Activated CD4-positive, alpha-beta T cell treated with anti-CD3 and anti-CD28 coated beads for 48 hours (primary cell): ENCODE measurements around the gene MAPK11.

Experiments used
- DNase-seq: peaks from one replicate; pipeline ENCODE4 v3.0.0-alpha.2; 2020

Gene MAPK11

DNA sequence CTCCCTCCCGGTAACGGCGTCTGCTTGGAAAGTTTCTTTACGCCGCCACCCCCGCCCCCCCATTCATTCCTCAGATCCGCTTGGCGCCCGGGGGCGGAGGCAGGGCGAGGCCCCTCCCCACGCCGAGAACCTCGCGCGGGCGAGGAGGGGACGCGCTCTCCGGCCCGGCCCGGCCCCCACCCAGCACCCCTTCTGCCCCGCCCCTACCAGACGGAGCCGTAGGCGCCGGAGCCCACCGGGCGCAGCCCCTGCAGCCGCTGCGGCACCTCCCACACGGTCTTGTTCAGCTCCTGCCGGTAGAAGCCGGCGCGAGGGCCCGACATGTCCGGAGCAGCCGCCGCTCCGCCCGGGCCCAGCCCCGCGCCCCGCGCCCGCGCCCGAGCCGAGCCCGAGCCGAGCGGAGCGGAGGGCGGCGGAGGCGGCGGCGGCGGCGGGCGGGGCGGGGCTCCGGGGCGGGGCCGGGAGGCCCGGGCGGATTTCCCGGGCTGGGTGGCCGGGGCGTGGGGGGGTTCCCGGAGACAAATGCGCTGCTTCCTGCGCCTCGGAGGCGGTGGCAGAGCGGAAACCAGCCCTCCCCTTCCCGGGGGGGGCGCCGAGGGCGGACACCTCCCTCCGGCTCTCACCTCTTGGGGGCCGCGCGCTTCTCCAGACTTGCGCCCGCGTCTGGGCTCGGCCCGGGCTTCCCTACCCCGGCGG lies at the start of gene MAPK11:
Gene MAPK11, minus strand, starts transcription at position 411 of the 696 bp plus-strand sequence. Its CDS starts 88 bp downstream, at position 323.
- DNase-seq = peak; percentile 64

DNA sequence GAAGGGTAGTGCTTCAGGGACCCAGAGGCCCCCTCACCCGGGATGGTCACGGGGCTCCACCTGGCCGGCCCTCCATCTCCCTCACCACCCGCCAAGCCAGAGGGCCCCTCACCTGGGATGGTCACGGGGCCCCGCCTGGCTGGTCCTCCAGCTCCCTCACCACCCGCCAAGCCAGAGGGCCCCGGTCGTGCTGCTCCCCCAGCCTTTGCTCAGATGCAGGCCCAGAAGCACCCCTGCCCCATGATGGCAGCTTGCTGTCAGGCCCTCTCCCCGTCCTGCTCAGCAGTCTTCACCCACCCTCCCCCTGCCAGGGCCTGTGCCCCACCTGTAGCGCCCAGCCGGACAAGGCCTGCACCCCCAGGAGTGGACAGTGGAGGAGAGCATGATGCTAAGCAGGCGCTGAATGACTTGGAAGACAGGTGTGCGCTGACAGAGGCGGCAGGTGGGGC lies 49.3 kb upstream of the MAPK11 start:
- no peak for DNase-seq

DNA sequence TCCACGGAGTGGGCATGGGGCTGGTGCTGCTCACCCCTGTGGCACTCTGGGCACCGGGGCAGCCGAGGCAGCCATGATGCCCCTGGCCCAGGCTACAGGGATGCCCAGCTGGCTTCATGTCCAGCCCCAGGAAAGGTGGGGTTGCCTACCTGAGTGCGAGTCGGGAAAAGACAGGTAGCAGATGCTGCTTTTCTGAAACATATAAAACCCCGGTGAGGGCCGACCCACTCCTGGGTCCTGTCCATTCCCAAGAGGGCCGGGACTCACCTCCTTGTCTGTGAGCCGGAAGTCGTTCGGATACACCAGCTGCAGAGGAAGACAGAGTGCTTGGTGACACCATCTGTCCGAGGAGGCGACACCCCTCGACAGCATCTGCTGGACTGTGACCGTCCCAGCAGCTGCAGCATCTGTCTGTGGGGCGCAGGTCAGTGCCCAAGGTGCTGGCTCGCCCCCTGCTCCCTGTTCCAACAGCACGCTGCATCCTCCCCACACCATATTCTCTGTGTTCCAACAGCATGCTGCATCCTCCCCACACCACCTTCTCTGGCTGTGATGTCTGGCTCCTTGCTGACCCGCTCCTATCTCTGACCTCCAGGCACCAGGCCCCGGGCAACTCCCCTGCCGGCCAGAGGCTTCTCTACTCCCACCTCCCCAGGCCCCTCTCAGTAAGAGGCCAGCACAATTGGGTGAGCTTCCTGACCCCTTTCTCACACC lies 48.7 kb upstream of the MAPK11 start:
- DNase-seq = no peak

DNA sequence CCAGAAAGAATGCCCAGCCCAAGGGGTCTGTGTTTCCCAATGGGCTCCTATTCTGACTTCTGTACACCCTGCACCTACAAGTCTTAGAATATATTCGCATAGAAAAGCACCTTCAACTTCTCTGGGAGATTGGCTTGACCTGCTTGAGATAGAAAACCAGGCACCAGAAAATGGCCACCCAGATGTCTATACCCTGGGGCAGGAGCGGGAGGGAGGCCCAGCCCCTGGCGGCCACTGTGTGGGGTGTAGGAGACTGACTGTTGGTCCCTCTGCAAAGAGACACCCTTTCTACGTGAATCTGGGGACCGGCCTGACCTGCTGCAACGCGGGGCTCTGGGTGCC lies 48.1 kb upstream of the MAPK11 start:
- DNase-seq = no peak

DNA sequence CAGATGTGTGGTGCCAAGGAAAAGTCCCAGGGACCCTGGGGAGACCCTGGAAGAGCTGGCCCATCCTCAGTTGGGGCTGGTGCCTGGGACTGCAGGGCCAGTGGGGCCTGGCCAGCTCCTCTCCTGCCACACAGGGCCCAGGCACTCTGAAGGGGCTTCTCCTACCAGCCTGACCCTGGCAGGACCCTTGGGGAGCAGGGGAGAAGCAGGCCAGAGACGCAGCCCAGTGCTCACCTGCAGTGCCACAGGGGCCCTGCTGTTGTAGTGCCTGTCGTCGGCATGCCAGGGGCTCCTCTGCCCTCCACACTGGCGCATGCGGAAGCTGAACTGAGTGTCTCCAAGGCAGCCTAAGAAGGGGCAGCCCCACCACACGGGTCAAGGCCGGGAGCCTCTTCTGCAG lies 47.5 kb upstream of the MAPK11 start:
- no peak for DNase-seq

DNA sequence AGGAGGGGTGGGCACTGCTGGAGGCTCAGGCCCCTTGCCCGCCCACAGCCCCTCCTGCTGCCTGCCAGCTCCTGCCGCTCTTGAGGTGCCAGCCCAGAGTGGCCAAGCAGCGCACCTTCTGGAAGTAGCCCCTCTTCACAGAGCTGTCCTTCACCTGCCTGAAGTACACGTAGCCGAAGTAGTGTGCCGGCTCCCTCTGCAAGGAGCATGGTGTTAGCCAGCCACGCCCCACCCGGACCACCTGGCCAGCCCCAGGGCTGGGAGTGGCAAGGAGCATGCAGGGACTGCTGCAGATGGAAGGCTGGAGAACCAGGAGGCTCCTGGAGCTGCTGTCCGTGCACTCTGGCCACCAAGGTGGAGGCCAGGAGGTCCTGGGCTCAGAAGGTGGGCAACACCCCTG lies 47.0 kb upstream of the MAPK11 start:
- no peak for DNase-seq

DNA sequence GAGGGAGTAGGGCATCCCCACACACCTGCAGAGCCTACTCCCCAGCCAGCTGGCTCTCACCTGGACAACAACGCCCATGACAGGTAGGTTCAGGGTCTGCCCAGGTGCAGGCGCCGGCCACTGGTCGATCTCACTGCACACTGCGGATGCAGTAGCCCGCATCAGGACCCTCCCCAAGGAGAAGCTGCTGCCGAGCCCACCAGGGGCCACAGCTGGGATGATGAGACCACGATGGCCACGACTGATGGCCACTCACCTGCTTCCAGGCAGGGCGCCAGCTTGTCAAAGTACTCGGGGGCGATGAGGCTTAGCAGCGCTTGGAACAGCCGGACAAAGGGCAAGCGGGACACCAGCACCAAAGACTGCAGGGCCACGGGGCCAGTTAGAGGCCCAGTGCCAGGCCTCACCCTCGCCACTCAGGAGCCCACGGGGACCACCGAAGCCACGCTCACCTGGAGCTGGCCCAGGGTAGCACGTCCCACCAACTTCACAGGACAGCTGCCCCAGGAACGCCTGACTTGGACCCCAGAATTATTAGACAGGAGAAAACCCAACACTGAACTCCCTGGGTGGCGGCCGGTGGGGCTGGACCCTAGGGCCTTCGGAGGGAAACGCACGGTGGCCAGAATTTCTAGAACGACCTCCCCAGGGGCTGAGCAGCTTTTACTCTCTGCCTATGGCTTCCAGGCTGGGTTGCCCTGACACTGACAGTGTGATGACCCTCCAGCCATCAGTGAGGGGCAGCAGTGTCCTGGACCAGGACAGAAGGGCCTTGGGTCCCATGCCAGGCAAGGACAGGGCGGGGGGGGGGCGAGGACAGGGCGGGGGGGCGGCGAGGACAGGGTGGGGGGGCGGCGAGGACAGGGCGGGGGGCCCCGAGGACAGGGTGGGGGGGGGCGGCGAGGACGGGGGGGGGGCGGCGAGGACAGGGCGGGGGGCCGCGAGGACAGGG lies 46.2 kb upstream of the MAPK11 start:
- DNase-seq = no peak

DNA sequence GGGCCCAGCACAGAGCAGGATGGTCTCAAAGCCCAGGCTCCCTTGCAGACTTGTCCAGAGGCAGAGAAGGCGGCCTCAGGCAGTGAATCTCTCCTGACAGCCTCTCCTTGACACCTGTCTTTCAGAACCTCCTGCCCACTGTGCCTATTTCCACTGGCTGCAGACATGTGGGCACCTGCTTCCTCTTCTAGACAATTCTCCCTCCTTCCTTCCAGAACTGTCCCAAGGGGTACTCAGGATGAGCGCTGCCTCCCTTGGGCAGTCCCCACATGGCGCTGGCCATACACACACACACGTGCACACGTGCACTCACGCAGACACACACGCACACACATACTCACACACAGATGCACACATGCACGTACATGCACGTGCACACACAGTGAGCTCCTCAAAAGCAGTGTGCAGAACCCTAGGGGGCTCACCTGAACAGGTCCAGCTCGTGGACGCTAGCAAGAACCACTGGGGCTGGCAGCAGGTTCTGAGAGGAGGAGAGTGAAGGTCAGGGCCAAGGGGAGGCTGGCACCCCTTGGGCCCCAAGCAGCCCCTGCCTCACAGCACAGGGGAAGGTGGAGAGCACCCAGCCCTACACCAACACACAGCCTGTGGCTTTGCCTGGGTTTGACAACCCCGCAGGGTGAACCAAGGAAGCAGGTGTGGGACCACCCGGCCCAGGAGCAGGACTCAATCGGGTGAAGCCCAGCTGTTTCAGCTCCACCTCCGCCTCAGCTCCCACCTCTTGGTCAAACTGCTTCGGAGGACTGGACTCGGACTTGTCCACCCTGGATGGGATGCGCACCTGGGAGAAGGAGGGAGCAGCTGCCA lies 45.3 kb upstream of the MAPK11 start:
- no peak for DNase-seq

DNA sequence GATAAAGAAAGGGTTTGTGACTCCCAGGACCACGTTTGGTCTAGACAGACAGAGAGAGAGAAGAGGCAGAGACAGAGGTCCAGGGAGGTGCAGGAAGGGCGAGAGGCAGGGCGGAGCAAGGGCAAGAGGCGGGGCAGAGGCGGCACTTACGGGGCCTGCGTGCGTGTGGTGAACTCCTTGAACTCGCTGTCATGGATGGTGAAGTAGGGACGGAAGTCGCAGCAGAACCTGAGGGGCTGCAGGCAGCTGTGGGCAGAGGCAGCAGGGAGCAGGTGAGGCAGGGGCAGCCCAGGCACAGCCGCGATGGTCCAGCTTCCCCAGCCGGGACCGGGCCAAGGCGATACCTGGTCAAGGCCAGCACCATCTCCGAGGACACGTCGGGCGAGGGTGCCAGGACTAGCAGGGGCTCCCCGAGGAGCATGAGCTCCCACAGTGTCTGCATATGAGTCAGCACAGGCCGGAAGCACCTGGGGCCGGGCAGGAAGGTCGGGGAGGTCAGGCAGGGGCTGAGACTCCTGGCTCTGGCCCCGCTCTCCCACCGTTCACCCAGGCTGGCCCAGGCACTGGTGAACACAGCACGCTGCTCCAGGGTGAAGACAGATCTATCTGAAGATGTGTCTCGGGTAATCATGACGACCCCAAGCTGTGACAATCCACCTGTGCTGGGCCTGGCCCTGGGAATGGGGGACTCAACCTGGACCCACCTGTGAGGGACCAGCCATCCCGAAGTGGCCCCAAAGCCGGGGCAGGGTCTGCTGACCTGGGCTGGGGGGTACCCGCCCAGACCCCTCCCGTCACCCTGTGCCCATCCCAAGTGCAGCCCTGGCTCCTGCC lies 44.5 kb upstream of the MAPK11 start:
- peak; percentile 84 for DNase-seq

DNA sequence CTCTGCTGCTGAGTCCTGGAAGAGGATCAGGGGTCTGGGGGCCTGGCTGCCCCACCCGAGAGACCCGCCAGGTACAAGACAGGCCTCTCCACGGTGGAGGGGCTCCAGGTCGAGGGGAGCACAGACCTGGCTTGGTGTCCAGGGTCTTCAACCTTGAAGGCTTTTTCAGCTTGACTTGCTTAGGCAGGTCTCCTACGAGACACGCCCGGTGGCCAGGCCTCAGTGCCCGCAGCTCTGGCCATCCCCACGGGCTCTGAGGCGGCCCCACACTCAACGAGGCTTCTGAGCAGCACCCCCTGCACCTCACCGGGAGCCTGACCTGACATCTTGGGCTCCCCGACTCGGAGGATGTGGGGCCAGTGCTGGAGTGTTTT lies 43.9 kb upstream of the MAPK11 start:
- DNase-seq = no peak

DNA sequence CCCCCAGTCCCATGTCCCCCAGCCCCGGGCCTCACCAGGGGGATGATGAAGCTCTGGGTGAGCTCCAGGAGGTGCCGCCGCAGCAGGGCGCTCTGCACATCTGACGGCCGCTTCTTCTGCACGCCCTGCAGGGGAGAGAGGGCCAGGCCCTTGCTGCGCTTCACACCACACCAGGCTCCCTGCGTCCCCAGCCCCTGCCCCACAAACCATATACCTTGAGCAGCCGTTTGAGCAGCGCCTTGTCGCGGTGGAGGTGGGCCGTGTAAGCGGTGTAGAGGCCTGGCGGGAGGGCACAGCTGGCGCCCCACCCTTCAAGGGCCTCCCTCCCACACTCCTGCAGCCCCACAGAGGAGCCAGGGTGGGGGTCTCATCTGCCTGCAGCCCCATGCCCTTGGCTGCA lies 43.4 kb upstream of the MAPK11 start:
- DNase-seq = no peak

DNA sequence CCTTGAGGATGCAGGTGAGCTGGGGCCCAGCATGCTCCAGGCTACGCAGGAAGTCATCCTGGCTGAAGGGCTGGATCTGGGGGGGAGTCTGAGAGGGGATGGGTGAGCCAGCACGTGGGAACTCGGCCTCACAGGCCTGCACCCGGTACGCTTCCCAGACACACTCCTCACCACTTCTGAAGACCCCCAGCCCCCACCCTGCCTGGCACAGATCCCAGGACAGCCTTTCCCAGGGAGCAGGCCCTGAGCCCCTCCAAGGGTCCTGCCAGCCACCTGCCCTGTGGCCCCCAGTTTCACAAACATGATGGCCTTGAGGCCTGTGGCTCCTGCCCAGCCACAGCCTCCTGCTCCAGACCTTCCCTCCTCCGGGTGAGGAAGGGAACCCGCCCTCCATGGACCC lies 42.8 kb upstream of the MAPK11 start:
- DNase-seq = no peak

DNA sequence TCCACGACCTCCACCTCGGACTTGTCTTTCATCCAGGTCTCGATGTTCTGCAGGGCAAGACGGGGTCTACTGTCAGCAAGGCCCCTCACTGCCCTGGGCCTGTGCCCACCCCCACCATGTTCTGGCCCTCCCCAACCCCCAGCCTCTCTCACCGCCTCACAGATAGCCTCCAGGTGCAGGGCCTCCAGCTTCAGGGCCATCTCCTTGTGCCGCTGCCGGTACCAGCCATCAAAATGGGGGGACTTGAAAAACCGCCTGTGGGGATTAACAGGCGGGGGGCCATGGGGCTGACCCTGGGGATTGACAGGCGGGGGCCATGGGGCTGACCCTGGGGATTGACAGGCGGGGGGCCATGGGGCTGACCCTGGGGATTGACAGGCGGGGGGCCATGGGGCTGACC lies 42.2 kb upstream of the MAPK11 start:
- no peak for DNase-seq

DNA sequence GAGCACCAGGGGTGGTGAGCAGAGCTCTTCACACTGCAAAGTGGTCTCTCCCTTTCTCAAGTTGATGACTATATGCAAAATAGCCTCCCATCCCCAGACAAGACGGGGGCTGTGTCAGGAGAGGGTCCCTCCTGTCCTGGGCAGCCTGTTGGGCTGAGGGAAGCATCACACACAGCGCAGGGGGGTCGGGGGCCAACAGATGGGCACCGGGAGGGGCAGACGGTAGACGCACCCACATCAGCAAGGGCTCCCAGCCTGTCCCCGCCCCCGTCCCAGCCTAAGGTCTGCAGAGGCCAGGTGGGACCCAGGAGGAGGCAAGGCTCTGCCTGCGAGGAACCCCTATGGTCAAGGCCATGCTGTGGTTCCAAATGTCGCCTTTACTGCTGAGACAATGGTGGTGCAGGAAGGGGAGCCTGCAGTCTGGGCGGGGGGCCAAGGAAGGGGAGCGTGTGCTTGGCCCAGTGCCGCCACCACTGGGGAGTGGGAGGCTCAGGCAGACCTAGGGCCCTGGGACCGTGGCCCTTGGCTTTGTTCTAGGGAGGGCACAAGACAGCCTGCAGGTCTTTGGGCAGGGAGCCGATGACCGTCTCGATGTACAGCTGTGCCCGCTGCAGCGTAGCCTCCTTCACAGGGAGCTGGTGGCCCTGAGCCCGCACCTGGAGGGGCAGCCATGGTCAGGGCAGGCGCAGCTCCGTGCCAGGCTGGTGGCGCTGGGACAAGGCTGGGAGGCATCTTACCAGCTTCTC lies 41.6 kb upstream of the MAPK11 start:
- no peak for DNase-seq

DNA sequence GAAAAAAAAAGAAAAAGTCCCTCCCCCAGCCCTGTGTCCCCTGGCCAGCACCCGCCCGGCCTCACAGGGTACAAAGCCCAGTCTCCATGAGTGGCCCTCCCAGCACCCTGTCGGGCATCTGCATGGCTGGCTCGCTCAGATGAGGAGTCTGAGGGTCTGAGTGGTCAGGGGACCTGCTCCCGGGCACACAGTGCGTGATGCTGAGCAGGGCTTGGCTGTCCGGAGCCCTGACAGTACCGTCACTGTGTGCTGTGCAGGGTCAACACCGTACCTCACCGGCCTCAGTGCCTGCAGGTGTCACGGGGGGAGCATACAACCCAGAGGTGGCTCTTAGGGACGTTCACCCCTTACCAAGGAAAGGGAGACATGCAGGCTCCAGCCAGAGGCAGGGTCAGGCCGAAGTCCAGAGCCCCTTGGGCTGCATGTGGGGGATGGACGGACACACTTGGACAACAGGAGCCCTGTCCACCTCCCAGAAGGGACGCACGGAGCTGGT lies 40.8 kb upstream of the MAPK11 start:
- DNase-seq = no peak

DNA sequence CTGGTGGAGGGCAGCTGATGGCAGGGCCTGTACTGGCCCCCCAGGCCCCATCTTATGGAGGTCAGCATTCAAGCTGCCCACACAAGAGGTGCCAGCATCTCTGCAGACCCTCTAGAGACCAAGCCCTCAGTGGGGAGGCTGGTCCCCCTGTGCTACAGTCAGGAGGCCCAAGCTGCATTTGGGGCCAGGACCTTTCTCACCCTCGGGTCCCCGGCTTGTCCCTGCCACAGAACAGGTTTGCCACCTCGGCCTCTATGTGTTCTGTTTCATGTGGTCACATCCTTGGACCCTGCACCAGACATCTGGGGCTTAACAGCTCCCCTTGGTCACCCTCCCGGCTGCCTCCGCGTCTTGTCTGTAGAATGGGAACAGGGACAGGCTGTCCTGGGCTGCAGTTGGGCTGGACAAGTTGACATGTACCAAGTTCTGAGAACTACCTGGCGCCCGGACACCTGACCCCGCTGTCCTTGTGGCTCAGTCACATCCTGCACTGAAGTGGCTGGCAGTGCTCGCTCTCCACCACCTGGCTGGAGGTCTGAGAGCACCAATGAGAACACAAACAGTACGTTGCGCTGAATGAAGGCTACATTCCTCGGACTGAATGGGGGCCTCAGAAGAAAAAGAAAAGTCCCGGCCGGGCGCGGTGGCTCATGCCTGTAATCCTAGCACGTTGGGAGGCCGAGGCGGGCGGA lies 40.0 kb upstream of the MAPK11 start:
- DNase-seq = no peak

DNA sequence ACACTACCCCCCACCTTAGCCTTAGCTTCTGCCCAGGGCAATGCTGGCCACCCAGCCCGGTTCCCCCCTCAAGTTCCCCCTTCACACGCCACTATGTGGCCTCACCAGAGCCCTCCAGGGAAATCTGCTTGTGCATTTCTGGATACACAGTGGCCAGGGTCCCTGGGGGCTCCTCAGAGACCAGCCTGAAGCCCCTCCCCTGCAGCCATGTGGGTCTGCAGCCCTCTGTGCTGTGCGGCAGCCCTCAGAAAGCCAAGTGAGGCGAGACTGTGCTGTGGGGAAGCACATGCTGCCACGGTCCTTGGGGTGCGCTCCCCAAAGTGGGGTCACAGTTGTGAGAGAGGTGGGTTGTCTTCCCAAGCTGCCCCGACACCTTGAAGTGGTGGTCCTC lies 39.4 kb upstream of the MAPK11 start:
- DNase-seq = no peak

DNA sequence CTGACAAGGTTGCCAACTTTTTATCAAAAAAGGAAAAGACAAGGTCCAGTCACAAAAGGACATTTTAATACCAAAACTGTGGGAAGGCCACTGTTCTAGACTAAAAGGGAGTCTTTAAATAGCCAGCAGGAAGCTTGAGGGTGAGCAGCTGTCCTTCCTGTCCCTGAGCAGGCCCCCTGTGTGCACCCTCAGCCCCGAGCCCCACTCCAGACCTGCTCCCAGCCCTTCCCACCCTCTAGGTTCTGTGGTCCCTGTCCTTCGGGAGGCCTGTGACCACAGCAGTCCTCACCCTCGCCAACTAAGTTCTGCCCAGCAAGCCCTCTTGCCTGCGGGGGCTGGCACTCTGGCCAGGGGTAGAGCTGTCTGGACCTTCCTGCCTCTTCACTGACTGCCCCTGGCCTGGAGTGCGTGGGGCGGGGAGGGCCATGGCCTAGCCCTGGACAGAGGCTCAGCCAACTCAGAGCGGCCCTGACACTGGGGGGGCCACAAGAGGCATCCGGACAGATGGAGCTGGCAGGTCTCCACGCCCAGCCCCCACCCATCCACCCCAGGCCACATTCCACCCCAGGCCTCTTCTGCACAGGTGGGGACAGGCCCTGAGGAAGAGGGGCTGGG lies 38.9 kb upstream of the MAPK11 start:
- DNase-seq = no peak

DNA sequence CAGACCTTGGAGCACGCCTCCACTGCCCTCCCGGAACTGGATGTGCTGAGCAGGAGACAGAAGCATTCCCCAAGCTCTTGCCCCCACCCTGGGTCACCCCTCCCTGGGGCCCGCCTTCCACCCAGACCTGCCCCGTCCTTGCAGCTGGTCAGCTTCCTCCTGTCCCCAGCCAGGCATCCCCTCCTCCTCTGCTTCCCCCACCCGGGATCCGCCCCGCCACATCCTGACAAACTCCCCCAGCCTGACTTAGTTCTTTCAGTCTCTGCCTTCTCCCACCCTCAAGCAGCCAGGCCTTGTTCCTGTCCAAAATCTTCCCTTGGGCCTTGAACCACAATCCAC lies 38.4 kb upstream of the MAPK11 start:
- DNase-seq = no peak
